GM12892 (cell line): ENCODE measurements around the gene EXD3.

ENCODE experiments used
- DNase-seq: peaks from one replicate; pipeline ENCODE4 v3.0.0; 2011; ENCODE audit not compliant: insufficient read length
- FAIRE-seq: peaks from 2 replicates; lab custom pipeline; 2011; peaks lifted over from hg19 to GRCh38; lab: Jason Lieb, UNC
- POLR2A ChIP-seq: IDR thresholded peaks from 2 replicates; pipeline ENCODE4 v1.6.1; 2011; ENCODE audit warnings: low read depth, low read length, control low read depth
- POLR2AphosphoS5 ChIP-seq: IDR thresholded peaks from 2 replicates; pipeline ENCODE4 v1.6.1; 2011; ENCODE audit warnings: low read depth, low read length, control low read depth
- TAF1 ChIP-seq: IDR thresholded peaks from 2 replicates; pipeline ENCODE4 v1.6.1; 2011; ENCODE audit warnings: low read depth, mild to moderate bottlenecking, control low read depth, low read length, borderline replicate concordance

EXD3 gene

GRCh38 chr9:137303893-137304382, 119.0 kb downstream of the EXD3 start:
- no peak for DNase-seq
- TF ChIP-seq POLR2A: no peak
- no peak for TF ChIP-seq POLR2AphosphoS5
- TF ChIP-seq TAF1: no peak
- FAIRE-seq: no peak

GRCh38 chr9:137303151-137303892, 119.6 kb downstream of the EXD3 start:
- TF ChIP-seq POLR2A (no peak), TAF1 (no peak), POLR2AphosphoS5 (no peak)
- FAIRE-seq (peak; percentile 48), DNase-seq (no peak)

- TF ChIP-seq POLR2AphosphoS5: no peak
- no peak for TF ChIP-seq POLR2A
- TF ChIP-seq TAF1: no peak
- FAIRE-seq: peak; percentile 30
- DNase-seq: peak; percentile 91
Measured at GRCh38 chr9:137302449-137303150, 120.4 kb downstream of the EXD3 start.

GRCh38 chr9:137302118-137302448, 120.9 kb downstream of the EXD3 start, which contains the start of gene NRARP:
Gene NRARP (minus strand): TSS chr9:137302271. CDS start chr9:137301928, 343 bp downstream.
- FAIRE-seq (peak; percentile 80), DNase-seq (peak; percentile 90)
- peak; percentile 39; the same call in 1 of the 2 replicates for TF ChIP-seq TAF1
- TF ChIP-seq POLR2A: peak; percentile 90
- peak; percentile 52; the same call in 1 of the 2 replicates for TF ChIP-seq POLR2AphosphoS5

- no peak for TF ChIP-seq POLR2AphosphoS5
- TF ChIP-seq TAF1: no peak
- TF ChIP-seq POLR2A: no peak
- FAIRE-seq (peak; percentile 91), DNase-seq (no peak)
Measured at GRCh38 chr9:137301081-137301947, 121.6 kb downstream of the EXD3 start.

GRCh38 chr9:137300567-137301080, 122.3 kb downstream of the EXD3 start:
- FAIRE-seq (peak; percentile 73), DNase-seq (no peak)
- TF ChIP-seq TAF1 (no peak), POLR2AphosphoS5 (no peak), POLR2A (no peak)

GRCh38 chr9:137299938-137300337, 123.0 kb downstream of the EXD3 start:
- TF ChIP-seq TAF1 (no peak), POLR2AphosphoS5 (no peak), POLR2A (no peak)
- FAIRE-seq: no peak
- DNase-seq: no peak

GRCh38 chr9:137299203-137299565, 123.8 kb downstream of the EXD3 start:
- FAIRE-seq: no peak
- TF ChIP-seq TAF1 (no peak), POLR2A (no peak), POLR2AphosphoS5 (no peak)
- no peak for DNase-seq

- DNase-seq (no peak), FAIRE-seq (peak; percentile 14)
- TF ChIP-seq TAF1: no peak
- no peak for TF ChIP-seq POLR2A
- no peak for TF ChIP-seq POLR2AphosphoS5
Measured at GRCh38 chr9:137298401-137299202, 124.4 kb downstream of the EXD3 start.

GRCh38 chr9:137297966-137298365, 125.0 kb downstream of the EXD3 start:
- FAIRE-seq (no peak), DNase-seq (no peak)
- TF ChIP-seq POLR2AphosphoS5: no peak
- no peak for TF ChIP-seq POLR2A
- TF ChIP-seq TAF1: no peak
